Measurements from ENCODE around the gene RALGAPA2.

- TF ChIP-seq CTCF (IDR thresholded peaks at IDR 0.05; ENCODE audit: insufficient read depth, low read length) (no peak), POLR2AphosphoS5 (IDR thresholded peaks at IDR 0.05; ENCODE audit: low read depth) (no peak), REST (IDR thresholded peaks at IDR 0.05; ENCODE audit: insufficient replicate concordance, low read depth) (no peak)
These were observed 214.2 kb downstream of the RALGAPA2 start for GRCh38 chr20:20498076-20498861.

Data from HL-60 (cell line).